HCT116 (cell line): ENCODE measurements around the gene OR10P1. TPM values are rescaled to one million over a fixed set of nuclear protein-coding genes. Genes with fewer than 3 reads are reported as not detected.

Source experiments
- ATAC-seq: fragments of 200-7000 bp; cut with Tn5 transposase; 2 replicates; pipeline ENCODE4 v1.9.1; 2020; ENCODE audit warnings: mild to moderate bottlenecking, moderate library complexity
- BruUV-seq: library from RNA; stranded (reverse); fragments of 400-500 nt; replicated peaks from 2 replicates; lab custom pipeline; 2021; lab: Mats Ljungman, UMichigan
- CTCF ChIA-PET: fragments of 300-600 bp; sonication (Branson Sonifier 250); formaldehyde crosslinking; loops from one replicate; lab custom pipeline; 2021; ENCODE audit warnings: antibody characterized with exemption; lab: Charles Lee
- POLR2A ChIA-PET: fragments of 300-600, 350-600 bp; sonication (Branson Sonifier 250); formaldehyde crosslinking; loops from one replicate; lab custom pipeline; 2021; ENCODE audit warnings: antibody characterized with exemption; lab: Charles Lee
- RAD21 ChIA-PET, 2 experiments: fragments of 300-600 bp; sonication (Branson Sonifier 250); formaldehyde crosslinking; loops; one replicate each; lab custom pipeline; 2023; ENCODE audit warnings: low total read pairs in 2 of 2; ENCODE audit not compliant: uncharacterized antibody in 2 of 2, unreplicated experiment in 2 of 2, low non-redundant PET in 1 of 2; lab: Charles Lee
- DNase-seq: peaks from one replicate; pipeline ENCODE4 v3.0.0-alpha.2; 2010; ENCODE audit warnings: low read depth, low spot score
- H2AFZ ChIP-seq: fragments of 200-600 bp; shearing (Covaris generic), sonication (generic); 2 replicates; pipeline ENCODE4 v1.6.1; 2017; ENCODE audit warnings: low read depth, mixed run types, mixed read lengths, antibody characterized with exemption, low read length; ENCODE audit not compliant: poor library complexity, severe bottlenecking
- H3K27ac ChIP-seq: 2 replicates; pipeline ENCODE4 v1.5.1; 2012; ENCODE audit warnings: low read depth, low read length
- H3K27me3 ChIP-seq: fragments of 200-600 bp; sonication (generic); 2 replicates; pipeline ENCODE4 v1.6.1; 2016; ENCODE audit warnings: mixed run types, low read length, mixed read lengths; ENCODE audit not compliant: insufficient read depth
- H3K36me3 ChIP-seq, 2 experiments: fragments of 200-500 bp in 1 of 2; fragments of 200-600 bp in 1 of 2; sonication (Bioruptor generic) in 1 of 2; sonication (generic) in 1 of 2; 2 replicates each; pipeline versions ENCODE4 v1.5.1 to v1.6.1; 2014 to 2016; ENCODE audit warnings: low read length in 2 of 2, inconsistent platforms in 1 of 2, mixed read lengths in 1 of 2, mixed run types in 1 of 2; ENCODE audit not compliant: insufficient read depth in 2 of 2, control insufficient read depth in 1 of 2
- H3K4me1 ChIP-seq, 2 experiments: fragments of 200-600 bp in 1 of 2; sonication (generic) in 1 of 2; 2 replicates each; pipeline versions ENCODE4 v1.5.1 to v1.6.1; 2012 to 2017; ENCODE audit warnings: low read length in 2 of 2, inconsistent platforms in 1 of 2, mild to moderate bottlenecking in 1 of 2, mixed read lengths in 1 of 2, mixed run types in 1 of 2, moderate library complexity in 1 of 2; ENCODE audit not compliant: insufficient read depth in 2 of 2, control insufficient read depth in 1 of 2
- H3K4me2 ChIP-seq: fragments of 200-600 bp; sonication (generic); 2 replicates; pipeline ENCODE4 v1.6.1; 2017; ENCODE audit warnings: mixed run types, low read length, mixed read lengths
- H3K4me3 ChIP-seq, 2 experiments: fragments of 200-600 bp in 1 of 2; sonication (generic) in 1 of 2; replicated peaks in 1 of 2; 2 replicates each; pipeline ENCODE4 v1.5.1; 2011 to 2016; ENCODE audit warnings: low read length in 2 of 2, control low read depth in 1 of 2, low read depth in 1 of 2, mild to moderate bottlenecking in 1 of 2, mixed read lengths in 1 of 2, mixed run types in 1 of 2
- H3K79me2 ChIP-seq: fragments of 200-600 bp; sonication (generic); 2 replicates; pipeline ENCODE4 v1.6.1; 2017; ENCODE audit warnings: mild to moderate bottlenecking, mixed run types, low read length, moderate library complexity, mixed read lengths; ENCODE audit not compliant: insufficient read depth
- H3K9ac ChIP-seq: fragments of 200-600 bp; sonication (generic); 2 replicates; pipeline ENCODE4 v1.6.1; 2016; ENCODE audit warnings: low read length, mixed read lengths
- H3K9me2 ChIP-seq: fragments of 200-600 bp; sonication (generic), shearing (Covaris generic); 2 replicates; pipeline ENCODE4 v1.6.1; 2017; ENCODE audit warnings: mixed run types, mild to moderate bottlenecking, moderate library complexity; ENCODE audit not compliant: insufficient read depth
- H3K9me3 ChIP-seq, 2 experiments: fragments of 200-500 bp in 1 of 2; fragments of 200-600 bp in 1 of 2; sonication (Bioruptor generic) in 1 of 2; sonication (generic) in 1 of 2; 2 replicates each; pipeline ENCODE4 v1.6.1; 2014 to 2017; ENCODE audit warnings: low read length in 2 of 2, mixed read lengths in 2 of 2, inconsistent platforms in 1 of 2, low read depth in 1 of 2, mild to moderate bottlenecking in 1 of 2, mixed run types in 1 of 2, moderate library complexity in 1 of 2; ENCODE audit not compliant: control insufficient read depth in 1 of 2, insufficient read depth in 1 of 2
- H4K20me1 ChIP-seq: fragments of 200-600 bp; sonication (generic), shearing (Covaris generic); 2 replicates; pipeline ENCODE4 v1.6.1; 2017; ENCODE audit warnings: mixed run types, mild to moderate bottlenecking, moderate library complexity; ENCODE audit not compliant: insufficient read depth
- ATF3 ChIP-seq: IDR thresholded peaks from 2 replicates; pipeline ENCODE4 v1.6.1; 2012
- CTCF ChIP-seq, 3 experiments: fragments of 200-600 bp in 1 of 3; sonication (generic) in 1 of 3; IDR thresholded peaks in 2 of 3; conservative IDR thresholded peaks in 1 of 3; 2 replicates each; pipeline ENCODE4 v1.5.1; 2012 to 2017; ENCODE audit warnings: low read depth in 2 of 3, low read length in 2 of 3, antibody characterized with exemption in 1 of 3, borderline replicate concordance in 1 of 3, control low read depth in 1 of 3, mild to moderate bottlenecking in 1 of 3, mixed read lengths in 1 of 3, mixed run types in 1 of 3, moderate library complexity in 1 of 3; ENCODE audit not compliant: insufficient read depth in 1 of 3
- ELF1 ChIP-seq: IDR thresholded peaks from 2 replicates; pipeline ENCODE4 v1.6.1; 2012; ENCODE audit warnings: low read depth, borderline replicate concordance
- EZH2phosphoT487 ChIP-seq: fragments of 200-600 bp; IDR thresholded peaks from 2 replicates; pipeline ENCODE4 v1.6.1; 2018; ENCODE audit warnings: antibody characterized with exemption, borderline replicate concordance
- FOSL1 ChIP-seq: IDR thresholded peaks from 2 replicates; pipeline ENCODE4 v1.6.1; 2012; ENCODE audit warnings: low read depth
- MAX ChIP-seq: IDR thresholded peaks from 2 replicates; pipeline ENCODE4 v1.6.1; 2012
- RAD21 ChIP-seq: IDR thresholded peaks from 2 replicates; pipeline ENCODE4 v1.6.1; 2012; ENCODE audit warnings: low read depth, mild to moderate bottlenecking
- TCF7L2 ChIP-seq: IDR thresholded peaks from 2 replicates; pipeline ENCODE4 v1.7.0; 2011; ENCODE audit warnings: borderline replicate concordance, inconsistent platforms; ENCODE audit not compliant: insufficient read depth, insufficient read length; ENCODE audit errors: extremely low read depth
- YY1 ChIP-seq: IDR thresholded peaks from 2 replicates; pipeline ENCODE4 v1.6.1; 2011; ENCODE audit warnings: low read length, low read depth, moderate library complexity, mild to moderate bottlenecking; ENCODE audit not compliant: insufficient replicate concordance; ENCODE audit errors: extremely low read depth
- ZBTB33 ChIP-seq: IDR thresholded peaks from 2 replicates; pipeline ENCODE4 v1.6.1; 2011; ENCODE audit warnings: mild to moderate bottlenecking, low read length, moderate library complexity; ENCODE audit not compliant: insufficient replicate concordance; ENCODE audit errors: extremely low read depth
- ZFX ChIP-seq: fragments of 450-650 bp; IDR thresholded peaks from 2 replicates; pipeline ENCODE4 v1.6.1; 2017
- ZNF274 ChIP-seq: fragments of 200-500 bp; sonication (Bioruptor generic); IDR thresholded peaks from 2 replicates; pipeline ENCODE4 v1.6.1; 2014; ENCODE audit warnings: mild to moderate bottlenecking, low read depth, low read length, inconsistent platforms
- intact Hi-C: fragments of 100-400 bp; cut with micrococcal nuclease; formaldehyde crosslinking; loops from 2 replicates; pipeline ENCODE4 v1.10.0; 2022
- total RNA-seq: library from RNA; stranded (reverse); gene quantifications from one replicate; pipeline ENCODE4 v1.2.1, GENCODE V29; 2021; ENCODE audit not compliant: unreplicated experiment

OR10P1 gene
- total RNA-seq, 1 experiment from 2014 or later, result not detected

- H3K27ac ChIP-seq, result no peak overlapping the region
- no peaks in the 10 kb centered on the region for H3K36me3 ChIP-seq
- no peak for TF ChIP-seq ZNF274
- TF ChIP-seq ELF1, result no peak
- TF ChIP-seq ZBTB33, result no peak
- no peak for TF ChIP-seq ZFX
- no peak for TF ChIP-seq ATF3
- peak; percentile 84 for TF ChIP-seq RAD21
- TF ChIP-seq MAX, result no peak
- no peak for TF ChIP-seq TCF7L2
- TF ChIP-seq YY1, result no peak
- no peak for TF ChIP-seq EZH2phosphoT487
- TF ChIP-seq CTCF (IDR thresholded peaks at IDR 0.05 in 2 of 3, conservative IDR thresholded peaks at IDR 0.05 in 1 of 3; ENCODE audit: borderline replicate concordance in 1 of 3, insufficient read depth in 1 of 3, low read depth in 2 of 3, low read length in 2 of 3), result peak; percentile 62 to 74 (median 64); a peak in 5 of 6 replicates
- no peak for TF ChIP-seq FOSL1
- TF ChIP-seq, all 23 proteins: peak for 2
- no peaks in the 10 kb centered on the region for H3K4me1 ChIP-seq
- ChIA-PET CTCF (interaction anchor here (0.8 to 5.1 kb wide), 3 partner anchors 62 to 78 kb away, joined by 3 to 40 read pairs (median 3); no protein-coding TSS in a partner anchor), RAD21 (interaction anchor here in 1 of 2 experiments (0.9 kb wide), 1 partner anchor 77 kb away, joined by 3 read pairs; no protein-coding TSS in a partner anchor), POLR2A (no interaction called here)
- no TSS peak for BruUV-seq
- intact Hi-C loops, result loop anchor here (1.0 to 10.0 kb wide), 3 partner anchors 62 to 135 kb away; no protein-coding TSS in a partner anchor
- no peak overlapping the region for H3K4me2 ChIP-seq
- DNase-seq, result no peak
- H4K20me1 ChIP-seq, result no peaks in the 10 kb centered on the region
- H2AFZ ChIP-seq, result no peak overlapping the region
- H3K9ac ChIP-seq, result no peak overlapping the region
- no peaks in the 10 kb centered on the region for H3K9me2 ChIP-seq
- peak; percentile 65; the same call in 1 of the 2 replicates for ATAC-seq
- H3K27me3 ChIP-seq, result no peaks in the 10 kb centered on the region
- H3K79me2 ChIP-seq, result no peaks in the 10 kb centered on the region
- no peaks in the 10 kb centered on the region for H3K9me3 ChIP-seq
- H3K4me3 ChIP-seq, result no peak overlapping the region
Observed at GRCh38 chr12:55659486-55660385, 23.0 kb downstream of the OR10P1 start.
